ENCODE results near the gene CNTNAP2. TPM values are rescaled to one million over a fixed set of nuclear protein-coding genes. Genes with fewer than 3 reads are reported as not detected.

Gene CNTNAP2
- total and polyA plus RNA-seq, 7 donors: 0.60 to 2.4 (median 1.7) TPM

DNA sequence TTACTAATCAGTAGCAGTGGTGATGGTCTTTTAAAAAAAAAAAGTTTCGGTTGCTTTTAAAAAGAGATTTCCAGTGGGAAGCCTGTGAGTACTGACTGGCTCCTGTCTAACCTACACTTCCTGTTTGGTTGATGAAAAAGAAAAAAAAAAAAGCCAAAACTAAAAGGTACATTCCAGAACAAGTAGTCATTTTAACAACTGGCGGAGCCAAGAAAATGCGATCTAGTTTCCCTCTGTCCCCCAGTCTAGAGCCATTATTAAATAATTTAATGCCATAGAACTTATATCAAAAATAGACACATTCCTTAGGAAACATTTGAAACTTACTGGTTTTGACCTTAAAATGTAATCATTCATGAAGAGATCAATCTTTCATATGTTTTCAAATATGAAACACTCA, 2219.8 kb downstream of the CNTNAP2 start:
- TF ChIP-seq EP300 (IDR thresholded peaks at IDR 0.05) (no peak), POLR2A (IDR thresholded peaks at IDR 0.05) (no peak), POLR2AphosphoS5 (IDR thresholded peaks at IDR 0.05) (no peak), CTCF (IDR thresholded peaks at IDR 0.05) (no peak)
- Histone ChIP-seq H3K4me3 (no peak overlapping the region), H3K27ac (no peak overlapping the region), H3K36me3 (no peaks in the 10 kb centered on the region), H3K9me3 (no peaks in the 10 kb centered on the region), H3K27me3 (peaks cover 8 to 66% (median 47%) of the 10 kb centered on the region in 3 donors), H3K4me1 (peaks cover 0 to 15% (median 10%) of the 10 kb centered on the region in 4 donors)
- intact Hi-C loops (cut with DNase I): no loop called here
- no peak for DNase-seq
- WGBS, 2 donors: 73 to 91% methylated on average over 3 of the region's 3 CpGs

GRCh38 chr7:148337246-148337965, 2220.8 kb downstream of the CNTNAP2 start:
- 26 to 65% methylated on average over 11 of the region's 11 CpGs for WGBS, 2 donors
- intact Hi-C loops (cut with DNase I): no loop called here

GRCh38 chr7:148337995-148338747, 2221.6 kb downstream of the CNTNAP2 start:
- no peaks in the 10 kb centered on the region for H3K36me3 ChIP-seq
- peaks cover 0 to 15% (median 10%) of the 10 kb centered on the region in 4 donors for H3K4me1 ChIP-seq
- TF ChIP-seq POLR2A (IDR thresholded peaks at IDR 0.05) (no peak), POLR2AphosphoS5 (IDR thresholded peaks at IDR 0.05) (no peak), EP300 (IDR thresholded peaks at IDR 0.05) (no peak), CTCF (IDR thresholded peaks at IDR 0.05) (no peak)
- DNase-seq: no peak
- peaks cover 8 to 66% (median 49%) of the 10 kb centered on the region in 3 donors for H3K27me3 ChIP-seq
- no peaks in the 10 kb centered on the region for H3K9me3 ChIP-seq
- H3K27ac ChIP-seq: no peak overlapping the region
- 32 to 41% methylated on average over 5 of the region's 5 CpGs for WGBS, 2 donors
- no peak overlapping the region for H3K4me3 ChIP-seq
- intact Hi-C loops (cut with DNase I): no loop called here

More at GRCh38 chr7:148337246-148337965, 2220.8 kb downstream of the CNTNAP2 start:
- peaks cover 8 to 66% (median 49%) of the 10 kb centered on the region in 3 donors for H3K27me3 ChIP-seq
- no peaks in the 10 kb centered on the region for H3K9me3 ChIP-seq
- no peak overlapping the region for H3K4me3 ChIP-seq
- peaks cover 0 to 15% (median 10%) of the 10 kb centered on the region in 4 donors for H3K4me1 ChIP-seq
- no peak overlapping the region for H3K27ac ChIP-seq
- H3K36me3 ChIP-seq: no peaks in the 10 kb centered on the region
- no peak for TF ChIP-seq POLR2A (IDR thresholded peaks at IDR 0.05)
- TF ChIP-seq CTCF (IDR thresholded peaks at IDR 0.05): no peak
- TF ChIP-seq EP300 (IDR thresholded peaks at IDR 0.05): no peak
- TF ChIP-seq POLR2AphosphoS5 (IDR thresholded peaks at IDR 0.05): no peak
- DNase-seq: no peak

GRCh38 chr7:148340438-148341280, 2224.1 kb downstream of the CNTNAP2 start:
- 80% methylated on average over 15 of the region's 15 CpGs for WGBS, 2 donors

More at GRCh38 chr7:148340438-148341280, 2224.1 kb downstream of the CNTNAP2 start:
- intact Hi-C loops (cut with DNase I): no loop called here
- peaks cover 0 to 15% (median 10%) of the 10 kb centered on the region in 4 donors for H3K4me1 ChIP-seq
- TF ChIP-seq EP300 (IDR thresholded peaks at IDR 0.05) (no peak), POLR2A (IDR thresholded peaks at IDR 0.05) (no peak), CTCF (IDR thresholded peaks at IDR 0.05) (no peak), POLR2AphosphoS5 (IDR thresholded peaks at IDR 0.05) (no peak)
- H3K36me3 ChIP-seq: no peaks in the 10 kb centered on the region
- peaks cover 8 to 47% (median 38%) of the 10 kb centered on the region in 3 donors for H3K27me3 ChIP-seq
- no peaks in the 10 kb centered on the region for H3K9me3 ChIP-seq
- no peak overlapping the region for H3K27ac ChIP-seq
- DNase-seq: no peak
- no peak overlapping the region for H3K4me3 ChIP-seq
